Effector memory CD4-positive, alpha-beta T cell (primary cell): ENCODE data around the gene KRTAP9-4.
"Not testable (repeated sequence)": the region's sequence is repeated elsewhere in the genome, so short reads cannot be mapped to it uniquely, and the experiment has no call there.

ENCODE experiments used
- DNase-seq, 3 donors: peaks; one replicate each; pipeline ENCODE4 v3.0.0-alpha.2; 2020
- H3K27ac ChIP-seq: 2 replicates; pipeline ENCODE4 v1.7.0; 2013; ENCODE audit warnings: mild to moderate bottlenecking, low read length, moderate library complexity; ENCODE audit not compliant: insufficient read depth, poor library complexity, severe bottlenecking
- H3K27me3 ChIP-seq: replicated peaks from 2 replicates; pipeline ENCODE4 v1.7.0; 2013; ENCODE audit warnings: mild to moderate bottlenecking, low read length; ENCODE audit not compliant: insufficient read depth, control insufficient read depth, poor library complexity, severe bottlenecking
- H3K36me3 ChIP-seq: 2 replicates; pipeline ENCODE4 v1.7.0; 2013; ENCODE audit warnings: mild to moderate bottlenecking, low read length, moderate library complexity; ENCODE audit not compliant: control insufficient read depth, insufficient read depth
- H3K4me1 ChIP-seq: 2 replicates; pipeline ENCODE4 v1.7.0; 2013; ENCODE audit warnings: low read length, mild to moderate bottlenecking; ENCODE audit not compliant: control insufficient read depth, insufficient read depth, poor library complexity, severe bottlenecking
- H3K4me3 ChIP-seq: 2 replicates; pipeline ENCODE4 v1.7.0; 2013; ENCODE audit warnings: low read length, low read depth, mild to moderate bottlenecking; ENCODE audit not compliant: insufficient read depth, poor library complexity, severe bottlenecking
- H3K9me3 ChIP-seq: 2 replicates; pipeline ENCODE4 v1.7.0; 2013; ENCODE audit warnings: mild to moderate bottlenecking, low read length, moderate library complexity; ENCODE audit not compliant: control insufficient read depth

KRTAP9-4 gene

GRCh38 chr17:41263212-41263611, 13.7 kb downstream of the KRTAP9-4 start:
- Histone ChIP-seq H3K4me1 (no peaks in the 10 kb centered on the region), H3K4me3 (no peak overlapping the region), H3K27me3 (no peaks in the 10 kb centered on the region), H3K9me3 (no peaks in the 10 kb centered on the region), H3K36me3 (no peaks in the 10 kb centered on the region), H3K27ac (no peak overlapping the region)
- no peak for DNase-seq

- H3K27me3 ChIP-seq = no peaks in the 10 kb centered on the region
- no peaks in the 10 kb centered on the region for H3K4me1 ChIP-seq
- DNase-seq = no peak
- H3K27ac ChIP-seq = no peak overlapping the region
- H3K9me3 ChIP-seq = no peaks in the 10 kb centered on the region
- H3K36me3 ChIP-seq = no peaks in the 10 kb centered on the region
- no peak overlapping the region for H3K4me3 ChIP-seq
These were observed 15.1 kb downstream of the KRTAP9-4 start for GRCh38 chr17:41264599-41264998.

GRCh38 chr17:41265078-41265477, 15.6 kb downstream of the KRTAP9-4 start, which contains the start of gene KRTAP9-6:
Gene KRTAP9-6 (plus strand): TSS chr17:41265378. CDS start chr17:41265378, 0 bp downstream.
- H3K27ac ChIP-seq = no peak within 1 kb of the TSS
- H3K9me3 ChIP-seq = no peaks in the 10 kb centered on the region
- DNase-seq = no peak
- no peaks in the 10 kb centered on the region for H3K36me3 ChIP-seq
- H3K4me3 ChIP-seq = no peak within 1 kb of the TSS
- no peaks in the 10 kb centered on the region for H3K27me3 ChIP-seq
- no peaks in the 10 kb centered on the region for H3K4me1 ChIP-seq

GRCh38 chr17:41267711-41268110, 18.2 kb downstream of the KRTAP9-4 start:
- Histone ChIP-seq H3K4me3 (no peak overlapping the region), H3K4me1 (no peaks in the 10 kb centered on the region), H3K36me3 (no peaks in the 10 kb centered on the region), H3K9me3 (no peaks in the 10 kb centered on the region), H3K27me3 (no peaks in the 10 kb centered on the region), H3K27ac (no peak overlapping the region)
- no peak for DNase-seq

- not testable (repeated sequence) for DNase-seq, H3K4me1 ChIP-seq, H3K36me3 ChIP-seq, H3K9me3 ChIP-seq, H3K27me3 ChIP-seq, H3K27ac ChIP-seq, H3K4me3 ChIP-seq
These were observed 21.8 kb downstream of the KRTAP9-4 start for GRCh38 chr17:41271323-41271722.

GRCh38 chr17:41271858-41272257, 22.4 kb downstream of the KRTAP9-4 start:
- no peak for DNase-seq
- Histone ChIP-seq H3K27me3 (no peaks in the 10 kb centered on the region), H3K27ac (no peak overlapping the region), H3K36me3 (no peaks in the 10 kb centered on the region), H3K4me1 (no peaks in the 10 kb centered on the region), H3K9me3 (no peaks in the 10 kb centered on the region), H3K4me3 (no peak overlapping the region)

- not testable (repeated sequence) for DNase-seq, H3K4me1 ChIP-seq, H3K27me3 ChIP-seq, H3K4me3 ChIP-seq, H3K9me3 ChIP-seq, H3K36me3 ChIP-seq, H3K27ac ChIP-seq
These were observed 26.2 kb downstream of the KRTAP9-4 start, which contains the start of gene KRTAP9-7 for GRCh38 chr17:41275648-41276190. Gene KRTAP9-7 (plus strand): TSS chr17:41275698. CDS start chr17:41275698, 0 bp downstream.

- DNase-seq = no peak
- H3K27ac ChIP-seq = no peak overlapping the region
These were observed 28.9 kb downstream of the KRTAP9-4 start for GRCh38 chr17:41278176-41278955.

GRCh38 chr17:41284043-41284442, 34.6 kb downstream of the KRTAP9-4 start:
- Histone ChIP-seq H3K36me3 (no peaks in the 10 kb centered on the region), H3K4me3 (no peak overlapping the region)
- no peak for DNase-seq

More at GRCh38 chr17:41278176-41278955, 28.9 kb downstream of the KRTAP9-4 start:
- Histone ChIP-seq H3K9me3 (no peaks in the 10 kb centered on the region), H3K27me3 (no peaks in the 10 kb centered on the region), H3K4me3 (no peak overlapping the region), H3K36me3 (no peaks in the 10 kb centered on the region), H3K4me1 (no peaks in the 10 kb centered on the region)

GRCh38 chr17:41284546-41284945, 35.1 kb downstream of the KRTAP9-4 start:
- Histone ChIP-seq H3K27me3 (no peaks in the 10 kb centered on the region), H3K36me3 (no peaks in the 10 kb centered on the region), H3K9me3 (no peaks in the 10 kb centered on the region), H3K4me3 (no peak overlapping the region), H3K4me1 (peaks cover 6% of the 10 kb centered on the region), H3K27ac (no peak overlapping the region)
- DNase-seq = no peak

More at GRCh38 chr17:41284043-41284442, 34.6 kb downstream of the KRTAP9-4 start:
- Histone ChIP-seq H3K4me1 (peaks cover 6% of the 10 kb centered on the region), H3K27me3 (no peaks in the 10 kb centered on the region), H3K27ac (no peak overlapping the region), H3K9me3 (no peaks in the 10 kb centered on the region)
